Measurements from ENCODE around the gene DLL1. TPM values are rescaled to one million over a fixed set of nuclear protein-coding genes. Genes with fewer than 3 reads are reported as not detected.
"Not testable (repeated sequence)": the region's sequence is repeated elsewhere in the genome, so short reads cannot be mapped to it uniquely, and the experiment has no call there.

DLL1 gene
- total RNA-seq, 1 donor from 2014 or later: 13.6 TPM

- H3K9me3 ChIP-seq (ENCODE audit: control insufficient read depth in 3 of 3, low read length in 3 of 3): no peaks in the 10 kb centered on the region
- no peaks in the 10 kb centered on the region for H3K36me3 ChIP-seq (ENCODE audit: control insufficient read depth in 3 of 3, insufficient read depth in 3 of 3, low read length in 3 of 3)
- H3K9ac ChIP-seq (ENCODE audit: low read depth in 1 of 3, low read length in 3 of 3): no peak overlapping the region
- H3K4me3 ChIP-seq (ENCODE audit: low read length in 3 of 3): no peak overlapping the region
- H3K27me3 ChIP-seq (ENCODE audit: control insufficient read depth in 3 of 3, insufficient read depth in 3 of 3, low read length in 3 of 3): peaks cover 0 to 7% (median 0%) of the 10 kb centered on the region in 3 donors
- peaks cover 18 to 23% (median 22%) of the 10 kb centered on the region in 3 donors for H3K4me1 ChIP-seq (ENCODE audit: control insufficient read depth in 3 of 3, insufficient read depth in 3 of 3, low read length in 3 of 3)
- peak overlapping the region; percentile 30 for H3K27ac ChIP-seq (ENCODE audit: low read depth, low read length)
Measured at GRCh38 chr6:170269151-170269845, 21.6 kb downstream of the DLL1 start.

GRCh38 chr6:170268216-170269129 is 22.4 kb downstream of the DLL1 start:
- peaks cover 0 to 7% (median 0%) of the 10 kb centered on the region in 3 donors for H3K27me3 ChIP-seq (ENCODE audit: control insufficient read depth in 3 of 3, insufficient read depth in 3 of 3, low read length in 3 of 3)
- H3K9ac ChIP-seq (ENCODE audit: low read depth in 1 of 3, low read length in 3 of 3): no peak overlapping the region
- no peak overlapping the region for H3K27ac ChIP-seq (ENCODE audit: low read depth, low read length)
- H3K4me1 ChIP-seq (ENCODE audit: control insufficient read depth in 3 of 3, insufficient read depth in 3 of 3, low read length in 3 of 3): peaks cover 18 to 23% (median 22%) of the 10 kb centered on the region in 3 donors
- H3K4me3 ChIP-seq (ENCODE audit: low read length in 3 of 3): no peak overlapping the region
- H3K36me3 ChIP-seq (ENCODE audit: control insufficient read depth in 3 of 3, insufficient read depth in 3 of 3, low read length in 3 of 3): no peaks in the 10 kb centered on the region
- H3K9me3 ChIP-seq (ENCODE audit: control insufficient read depth in 3 of 3, low read length in 3 of 3): no peaks in the 10 kb centered on the region

DNA sequence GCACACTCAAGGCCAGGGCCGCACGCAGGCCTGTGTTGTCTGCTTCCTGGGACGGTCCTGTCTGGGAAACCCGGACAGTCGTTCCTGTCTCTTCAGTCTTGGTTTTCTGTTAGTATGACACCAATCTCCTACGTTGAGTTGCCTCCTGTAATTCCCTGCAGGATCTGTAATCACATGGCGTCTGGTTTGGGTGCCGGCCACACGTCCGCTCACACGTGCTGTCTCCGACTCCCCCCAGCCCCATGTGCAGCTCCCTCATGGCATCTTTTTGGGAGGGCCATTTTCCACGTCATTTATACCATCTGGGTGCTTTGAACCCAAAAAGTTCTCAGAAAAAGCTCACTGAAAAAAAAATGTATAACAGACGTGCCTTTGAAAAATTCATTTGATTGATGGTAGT is 23.2 kb downstream of the DLL1 start:
- Histone ChIP-seq H3K36me3 (ENCODE audit: control insufficient read depth in 3 of 3, insufficient read depth in 3 of 3, low read length in 3 of 3) (no peaks in the 10 kb centered on the region), H3K4me1 (ENCODE audit: control insufficient read depth in 3 of 3, insufficient read depth in 3 of 3, low read length in 3 of 3) (peaks cover 18 to 23% (median 22%) of the 10 kb centered on the region in 3 donors), H3K9ac (ENCODE audit: low read depth in 1 of 3, low read length in 3 of 3) (no peak overlapping the region), H3K4me3 (ENCODE audit: low read length in 3 of 3) (no peak overlapping the region), H3K9me3 (ENCODE audit: control insufficient read depth in 3 of 3, low read length in 3 of 3) (no peaks in the 10 kb centered on the region), H3K27ac (ENCODE audit: low read depth, low read length) (no peak overlapping the region), H3K27me3 (ENCODE audit: control insufficient read depth in 3 of 3, insufficient read depth in 3 of 3, low read length in 3 of 3) (peaks cover 0 to 5% (median 0%) of the 10 kb centered on the region in 3 donors)

GRCh38 chr6:170266061-170266825 is 24.6 kb downstream of the DLL1 start:
- H3K4me1 ChIP-seq (ENCODE audit: control insufficient read depth in 3 of 3, insufficient read depth in 3 of 3, low read length in 3 of 3): peaks cover 18 to 23% (median 18%) of the 10 kb centered on the region in 3 donors
- peaks cover 0 to 7% (median 0%) of the 10 kb centered on the region in 3 donors for H3K27me3 ChIP-seq (ENCODE audit: control insufficient read depth in 3 of 3, insufficient read depth in 3 of 3, low read length in 3 of 3)
- no peaks in the 10 kb centered on the region for H3K9me3 ChIP-seq (ENCODE audit: control insufficient read depth in 3 of 3, low read length in 3 of 3)
- H3K27ac ChIP-seq (ENCODE audit: low read depth, low read length): peak overlapping the region; percentile 0
- H3K4me3 ChIP-seq (ENCODE audit: low read length in 3 of 3): peak overlapping the region in 2 of 3 donors; percentile 0 to 54
- peak overlapping the region in 2 of 3 donors; percentile 48 to 54 for H3K9ac ChIP-seq (ENCODE audit: low read depth in 1 of 3, low read length in 3 of 3)
- no peaks in the 10 kb centered on the region for H3K36me3 ChIP-seq (ENCODE audit: control insufficient read depth in 3 of 3, insufficient read depth in 3 of 3, low read length in 3 of 3)

DNA sequence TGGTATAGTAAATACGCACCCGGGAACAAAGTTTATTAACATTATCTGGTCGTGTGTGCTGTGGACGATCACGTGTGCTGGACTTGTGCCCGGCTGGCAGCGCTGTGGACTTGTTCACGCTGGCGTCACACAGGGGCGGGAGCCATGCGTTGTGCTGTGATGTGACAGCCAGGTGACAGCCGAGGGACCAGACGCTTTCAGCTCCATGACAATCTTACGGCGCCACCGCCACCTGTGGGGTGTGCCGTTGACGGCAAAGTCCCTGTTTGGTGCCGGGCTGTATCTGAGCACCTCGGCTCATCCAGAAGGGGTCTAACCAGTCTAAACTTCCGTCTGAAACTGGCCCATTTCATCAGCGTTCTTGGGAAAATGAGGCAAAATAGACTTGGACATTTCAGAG is 25.2 kb downstream of the DLL1 start:
- peak overlapping the region in 2 of 3 donors; percentile 48 to 54 for H3K9ac ChIP-seq (ENCODE audit: low read depth in 1 of 3, low read length in 3 of 3)
- H3K4me3 ChIP-seq (ENCODE audit: low read length in 3 of 3): peak overlapping the region in 2 of 3 donors; percentile 0 to 54

GRCh38 chr6:170264644-170265043 is 26.2 kb downstream of the DLL1 start:
- not testable (repeated sequence) for H3K9me3 ChIP-seq (ENCODE audit: control insufficient read depth in 3 of 3, low read length in 3 of 3); H3K27me3 ChIP-seq (ENCODE audit: control insufficient read depth in 3 of 3, insufficient read depth in 3 of 3, low read length in 3 of 3); H3K27ac ChIP-seq (ENCODE audit: low read depth, low read length); H3K9ac ChIP-seq (ENCODE audit: low read depth in 1 of 3, low read length in 3 of 3); H3K4me3 ChIP-seq (ENCODE audit: low read length in 3 of 3); H3K36me3 ChIP-seq (ENCODE audit: control insufficient read depth in 3 of 3, insufficient read depth in 3 of 3, low read length in 3 of 3)
- peaks cover 16 to 17% (median 17%) of the 10 kb centered on the region in 3 donors for H3K4me1 ChIP-seq (ENCODE audit: control insufficient read depth in 3 of 3, insufficient read depth in 3 of 3, low read length in 3 of 3)

More for the DNA sequence above, 25.2 kb downstream of the DLL1 start:
- H3K27me3 ChIP-seq (ENCODE audit: control insufficient read depth in 3 of 3, insufficient read depth in 3 of 3, low read length in 3 of 3): peaks cover 0 to 7% (median 0%) of the 10 kb centered on the region in 3 donors
- no peaks in the 10 kb centered on the region for H3K36me3 ChIP-seq (ENCODE audit: control insufficient read depth in 3 of 3, insufficient read depth in 3 of 3, low read length in 3 of 3)
- H3K27ac ChIP-seq (ENCODE audit: low read depth, low read length): peak overlapping the region; percentile 0
- peaks cover 18 to 23% (median 18%) of the 10 kb centered on the region in 3 donors for H3K4me1 ChIP-seq (ENCODE audit: control insufficient read depth in 3 of 3, insufficient read depth in 3 of 3, low read length in 3 of 3)
- no peaks in the 10 kb centered on the region for H3K9me3 ChIP-seq (ENCODE audit: control insufficient read depth in 3 of 3, low read length in 3 of 3)

- no peak overlapping the region for H3K9ac ChIP-seq (ENCODE audit: low read depth in 1 of 3, low read length in 3 of 3)
- H3K9me3 ChIP-seq (ENCODE audit: control insufficient read depth in 3 of 3, low read length in 3 of 3): no peaks in the 10 kb centered on the region
- H3K4me3 ChIP-seq (ENCODE audit: low read length in 3 of 3): no peak overlapping the region
- H3K4me1 ChIP-seq (ENCODE audit: control insufficient read depth in 3 of 3, insufficient read depth in 3 of 3, low read length in 3 of 3): peaks cover 11 to 12% (median 11%) of the 10 kb centered on the region in 3 donors
- H3K36me3 ChIP-seq (ENCODE audit: control insufficient read depth in 3 of 3, insufficient read depth in 3 of 3, low read length in 3 of 3): no peaks in the 10 kb centered on the region
- no peak overlapping the region for H3K27ac ChIP-seq (ENCODE audit: low read depth, low read length)
- peaks cover 0 to 7% (median 0%) of the 10 kb centered on the region in 3 donors for H3K27me3 ChIP-seq (ENCODE audit: control insufficient read depth in 3 of 3, insufficient read depth in 3 of 3, low read length in 3 of 3)
Measured at GRCh38 chr6:170264086-170264485, 26.8 kb downstream of the DLL1 start.

- H3K27ac ChIP-seq (ENCODE audit: low read depth, low read length): no peak overlapping the region
- no peaks in the 10 kb centered on the region for H3K9me3 ChIP-seq (ENCODE audit: control insufficient read depth in 3 of 3, low read length in 3 of 3)
- no peak overlapping the region for H3K9ac ChIP-seq (ENCODE audit: low read depth in 1 of 3, low read length in 3 of 3)
- peaks cover 0 to 7% (median 0%) of the 10 kb centered on the region in 3 donors for H3K27me3 ChIP-seq (ENCODE audit: control insufficient read depth in 3 of 3, insufficient read depth in 3 of 3, low read length in 3 of 3)
- H3K4me3 ChIP-seq (ENCODE audit: low read length in 3 of 3): no peak overlapping the region
- H3K36me3 ChIP-seq (ENCODE audit: control insufficient read depth in 3 of 3, insufficient read depth in 3 of 3, low read length in 3 of 3): no peaks in the 10 kb centered on the region
- peaks cover 9 to 11% (median 11%) of the 10 kb centered on the region in 3 donors for H3K4me1 ChIP-seq (ENCODE audit: control insufficient read depth in 3 of 3, insufficient read depth in 3 of 3, low read length in 3 of 3)
Measured at GRCh38 chr6:170263410-170263809, 27.5 kb downstream of the DLL1 start.

DNA sequence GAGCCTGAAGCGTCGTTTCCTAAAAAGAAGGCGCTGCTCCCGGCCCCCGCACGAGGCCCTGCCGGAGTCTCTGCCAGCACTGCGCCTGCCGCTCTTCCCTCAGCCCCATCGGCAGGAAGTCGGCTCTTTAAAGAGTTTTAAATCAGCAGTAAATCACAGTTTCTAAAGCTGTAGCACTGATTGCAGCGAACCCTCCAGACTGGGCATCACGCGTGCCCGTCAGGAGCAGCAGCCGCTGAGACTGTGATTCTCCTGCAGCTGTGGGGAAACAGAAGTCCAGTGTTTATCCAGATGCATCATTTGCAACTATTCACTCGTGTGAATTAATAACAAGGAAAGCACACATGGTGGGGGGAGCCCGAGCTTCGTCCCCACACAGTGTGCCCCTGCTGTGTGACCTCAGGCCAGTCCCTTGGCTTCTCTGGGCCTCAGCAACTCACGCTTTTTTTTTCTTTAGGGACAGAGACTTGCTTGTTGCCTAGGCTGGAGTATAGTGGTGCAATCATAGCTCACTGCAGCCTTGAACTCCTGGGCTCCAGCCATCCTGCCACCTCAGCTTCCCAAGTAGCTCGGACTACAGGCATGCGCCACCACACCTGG is 28.3 kb downstream of the DLL1 start:
- no peaks in the 10 kb centered on the region for H3K36me3 ChIP-seq (ENCODE audit: control insufficient read depth in 3 of 3, insufficient read depth in 3 of 3, low read length in 3 of 3)
- peaks cover 0 to 7% (median 0%) of the 10 kb centered on the region in 3 donors for H3K27me3 ChIP-seq (ENCODE audit: control insufficient read depth in 3 of 3, insufficient read depth in 3 of 3, low read length in 3 of 3)
- no peak overlapping the region for H3K27ac ChIP-seq (ENCODE audit: low read depth, low read length)
- H3K4me1 ChIP-seq (ENCODE audit: control insufficient read depth in 3 of 3, insufficient read depth in 3 of 3, low read length in 3 of 3): peaks cover 9 to 11% (median 11%) of the 10 kb centered on the region in 3 donors
- no peaks in the 10 kb centered on the region for H3K9me3 ChIP-seq (ENCODE audit: control insufficient read depth in 3 of 3, low read length in 3 of 3)
- H3K9ac ChIP-seq (ENCODE audit: low read depth in 1 of 3, low read length in 3 of 3): no peak overlapping the region
- no peak overlapping the region for H3K4me3 ChIP-seq (ENCODE audit: low read length in 3 of 3)

All from skeletal muscle tissue (tissue), 4 donors.